ENCODE results near the gene PRPSAP1.
A peak's percentile ranks its signal among the peaks of the same experiment; 100 is the strongest.

The PRPSAP1 gene

GRCh38 chr17:76353599-76354316 is at the start of gene PRPSAP1:
Gene PRPSAP1 (minus strand): TSS chr17:76353916. CDS start chr17:76353703, 213 bp downstream.
- DNase-seq (ENCODE audit: low read depth in 3 of 3, low spot score in 1 of 3): peak; percentile 38 to 65 (median 55)

GRCh38 chr17:76402711-76403110 is 49.0 kb upstream of the PRPSAP1 start:
- DNase-seq (ENCODE audit: low read depth in 3 of 3, low spot score in 1 of 3): no peak

- DNase-seq (ENCODE audit: low read depth in 3 of 3, low spot score in 1 of 3): no peak
Observed at GRCh38 chr17:76399175-76400172, 45.8 kb upstream of the PRPSAP1 start.

GRCh38 chr17:76398523-76399174 is 44.9 kb upstream of the PRPSAP1 start:
- DNase-seq (ENCODE audit: low read depth in 3 of 3, low spot score in 1 of 3): no peak

- DNase-seq (ENCODE audit: low read depth in 3 of 3, low spot score in 1 of 3): peak; percentile 60 to 80 (median 68)
Observed at GRCh38 chr17:76397687-76398522, 44.2 kb upstream of the PRPSAP1 start.

GRCh38 chr17:76397184-76397583 is 43.5 kb upstream of the PRPSAP1 start:
- DNase-seq (ENCODE audit: low read depth in 3 of 3, low spot score in 1 of 3): no peak

- no peak for DNase-seq (ENCODE audit: low read depth in 3 of 3, low spot score in 1 of 3)
Observed at GRCh38 chr17:76395980-76396379, 42.3 kb upstream of the PRPSAP1 start.

- no peak for DNase-seq (ENCODE audit: low read depth in 3 of 3, low spot score in 1 of 3)
Observed at GRCh38 chr17:76394166-76394565, 40.5 kb upstream of the PRPSAP1 start.

GRCh38 chr17:76391200-76391715 is 37.5 kb upstream of the PRPSAP1 start:
- DNase-seq (ENCODE audit: low read depth in 3 of 3, low spot score in 1 of 3): no peak

GRCh38 chr17:76390003-76390421 is 36.3 kb upstream of the PRPSAP1 start:
- no peak for DNase-seq (ENCODE audit: low read depth in 3 of 3, low spot score in 1 of 3)

- DNase-seq (ENCODE audit: low read depth in 3 of 3, low spot score in 1 of 3): no peak
Observed at GRCh38 chr17:76388966-76389888, 35.5 kb upstream of the PRPSAP1 start.

GRCh38 chr17:76386966-76387765 is 33.5 kb upstream of the PRPSAP1 start:
- DNase-seq (ENCODE audit: low read depth in 3 of 3, low spot score in 1 of 3): no peak

- DNase-seq (ENCODE audit: low read depth in 3 of 3, low spot score in 1 of 3): peak; percentile 53 to 82 (median 65)
Observed at GRCh38 chr17:76385892-76386786, 32.4 kb upstream of the PRPSAP1 start.

- DNase-seq (ENCODE audit: low read depth in 3 of 3, low spot score in 1 of 3): peak in 1 of 3 donors; percentile 40
Observed at GRCh38 chr17:76384987-76385891, 31.5 kb upstream of the PRPSAP1 start.

- DNase-seq (ENCODE audit: low read depth in 3 of 3, low spot score in 1 of 3): peak in 2 of 3 donors; percentile 23 to 57
Observed at GRCh38 chr17:76384222-76384986, 30.7 kb upstream of the PRPSAP1 start, which contains the start of gene SPHK1. Gene SPHK1 (plus strand): TSS chr17:76384609. CDS start chr17:76385645, 1,036 bp downstream.
